ENCODE results near the gene GOLIM4. TPM values are rescaled to one million over a fixed set of nuclear protein-coding genes. Genes with fewer than 3 reads are reported as not detected.
"Not testable (repeated sequence)": the region's sequence is repeated elsewhere in the genome, so short reads cannot be mapped to it uniquely, and the experiment has no call there.

The GOLIM4 gene, protein sequence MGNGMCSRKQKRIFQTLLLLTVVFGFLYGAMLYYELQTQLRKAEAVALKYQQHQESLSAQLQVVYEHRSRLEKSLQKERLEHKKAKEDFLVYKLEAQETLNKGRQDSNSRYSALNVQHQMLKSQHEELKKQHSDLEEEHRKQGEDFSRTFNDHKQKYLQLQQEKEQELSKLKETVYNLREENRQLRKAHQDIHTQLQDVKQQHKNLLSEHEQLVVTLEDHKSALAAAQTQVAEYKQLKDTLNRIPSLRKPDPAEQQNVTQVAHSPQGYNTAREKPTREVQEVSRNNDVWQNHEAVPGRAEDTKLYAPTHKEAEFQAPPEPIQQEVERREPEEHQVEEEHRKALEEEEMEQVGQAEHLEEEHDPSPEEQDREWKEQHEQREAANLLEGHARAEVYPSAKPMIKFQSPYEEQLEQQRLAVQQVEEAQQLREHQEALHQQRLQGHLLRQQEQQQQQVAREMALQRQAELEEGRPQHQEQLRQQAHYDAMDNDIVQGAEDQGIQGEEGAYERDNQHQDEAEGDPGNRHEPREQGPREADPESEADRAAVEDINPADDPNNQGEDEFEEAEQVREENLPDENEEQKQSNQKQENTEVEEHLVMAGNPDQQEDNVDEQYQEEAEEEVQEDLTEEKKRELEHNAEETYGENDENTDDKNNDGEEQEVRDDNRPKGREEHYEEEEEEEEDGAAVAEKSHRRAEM
- 31.2 and 42.0 TPM in 2 replicates for total RNA-seq (2014; rRNA removed; shearing (Covaris generic))

GRCh38 chr3:168095611-168096209 lies at the start of gene GOLIM4:
Gene GOLIM4, minus strand, starts transcription at chr3:168095924. Its CDS starts 639 bp downstream, at chr3:168095285.
- DNase-seq (ENCODE audit: low spot score) = peak; percentile 99

DNA sequence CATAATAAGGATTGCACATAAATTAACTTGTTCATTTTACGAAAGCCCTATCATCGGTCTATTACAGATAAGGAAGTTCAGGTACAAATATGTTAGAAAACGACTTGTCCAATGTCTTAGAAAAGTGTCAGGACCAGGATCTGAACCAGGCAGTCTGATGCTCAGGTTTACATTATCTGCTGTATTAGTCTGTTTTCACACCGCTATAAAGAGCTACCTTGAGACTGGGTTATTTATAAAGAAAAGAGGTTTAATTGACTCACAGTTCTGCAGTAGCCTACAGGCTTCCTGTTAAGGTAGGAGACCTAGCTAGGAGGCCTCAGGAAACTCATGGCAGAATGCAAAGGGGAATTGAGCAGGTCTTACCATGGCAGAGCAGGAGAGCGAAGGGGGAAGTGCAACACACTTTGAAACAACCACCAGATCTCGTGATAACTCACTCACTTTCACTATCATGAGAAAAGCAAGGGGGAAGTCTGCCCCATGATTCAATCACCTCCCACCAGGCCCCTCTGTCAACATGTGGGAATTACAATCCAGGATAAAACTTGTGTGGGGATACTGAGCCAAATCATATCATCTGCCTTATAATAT lies 45.8 kb upstream of the GOLIM4 start:
- no peak for DNase-seq (ENCODE audit: low spot score)

DNA sequence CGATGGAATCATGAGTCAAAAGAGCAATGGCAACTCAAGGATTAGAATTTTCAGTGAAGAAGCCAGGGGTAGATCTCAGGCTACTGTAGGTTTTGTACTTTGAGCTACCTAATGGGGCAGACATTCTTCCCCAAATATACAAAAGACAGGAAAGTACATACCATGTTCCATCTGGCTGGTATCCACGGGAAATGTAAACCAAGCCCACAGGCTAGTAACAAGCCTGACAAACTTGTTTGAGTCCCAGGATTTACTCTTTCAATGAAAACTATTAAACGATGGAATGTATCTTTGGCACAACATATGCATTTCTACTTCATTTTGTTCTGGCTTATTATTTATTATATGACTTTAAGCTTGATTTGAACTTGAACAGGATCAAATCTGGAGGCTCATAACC lies 44.2 kb upstream of the GOLIM4 start:
- DNase-seq (ENCODE audit: low spot score) = no peak

DNA sequence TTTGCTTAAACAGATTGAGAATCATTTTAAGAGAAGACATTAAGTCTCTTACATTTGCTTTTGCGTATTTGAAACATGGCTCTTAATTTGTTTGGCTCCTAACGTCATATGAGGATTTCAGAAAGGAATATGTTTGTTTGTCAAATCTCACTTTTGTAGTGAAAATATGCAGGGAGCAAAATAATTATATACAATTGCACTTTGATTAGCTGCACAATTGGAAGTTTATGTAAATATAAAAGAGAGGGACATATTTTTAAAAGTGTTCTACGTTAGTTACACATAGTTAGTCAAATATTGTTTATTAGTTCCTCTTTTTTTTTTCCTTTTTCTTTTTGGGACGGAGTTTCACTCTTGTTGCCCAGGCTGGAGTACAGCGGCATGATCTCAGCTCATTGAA lies 42.7 kb upstream of the GOLIM4 start:
- DNase-seq (ENCODE audit: low spot score) = no peak

GRCh38 chr3:168134931-168135330 lies 39.2 kb upstream of the GOLIM4 start:
- DNase-seq (ENCODE audit: low spot score) = no peak

- DNase-seq (ENCODE audit: low spot score) = not testable (repeated sequence)
These were observed 34.5 kb upstream of the GOLIM4 start for GRCh38 chr3:168130250-168130649.

DNA sequence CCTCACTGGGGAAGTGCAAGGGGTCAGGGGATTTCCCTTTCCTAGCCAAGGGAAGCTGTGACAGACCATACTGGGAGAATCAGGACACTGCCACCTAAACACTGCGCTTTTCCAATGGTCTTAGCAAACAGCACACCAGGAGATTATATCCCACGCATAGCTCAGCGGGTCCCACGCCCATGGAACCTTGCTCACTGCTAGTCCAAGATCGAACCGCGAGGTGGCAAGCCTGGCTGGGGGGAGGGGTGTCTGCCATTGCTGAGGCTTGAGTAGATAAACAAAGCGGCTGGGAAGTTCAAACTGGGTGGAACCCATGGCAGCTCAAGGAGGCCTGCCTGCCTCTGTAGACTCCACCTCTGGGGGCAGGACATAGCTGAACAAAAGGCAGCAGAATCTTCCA lies 32.7 kb upstream of the GOLIM4 start:
- not testable (repeated sequence) for DNase-seq (ENCODE audit: low spot score)

DNA sequence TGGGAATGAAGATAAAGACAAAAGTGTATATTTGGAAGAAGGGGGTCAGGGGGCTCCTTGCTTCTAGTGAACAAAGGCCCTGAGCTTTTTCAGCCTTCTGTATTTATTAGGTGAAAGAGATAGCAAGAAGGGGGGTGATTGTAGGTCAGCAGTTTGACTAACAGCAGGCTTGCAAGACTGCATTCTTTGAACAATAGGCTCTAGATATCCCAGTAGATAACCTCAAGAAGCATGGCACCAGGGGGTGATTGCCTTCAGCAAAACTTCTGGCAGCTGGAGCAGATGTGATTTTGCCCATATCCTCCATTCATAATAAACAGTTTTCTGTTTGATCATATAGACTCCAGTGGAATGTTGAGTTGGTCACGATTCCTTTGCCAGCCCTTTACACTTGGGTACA lies 31.7 kb upstream of the GOLIM4 start:
- no peak for DNase-seq (ENCODE audit: low spot score)

DNA sequence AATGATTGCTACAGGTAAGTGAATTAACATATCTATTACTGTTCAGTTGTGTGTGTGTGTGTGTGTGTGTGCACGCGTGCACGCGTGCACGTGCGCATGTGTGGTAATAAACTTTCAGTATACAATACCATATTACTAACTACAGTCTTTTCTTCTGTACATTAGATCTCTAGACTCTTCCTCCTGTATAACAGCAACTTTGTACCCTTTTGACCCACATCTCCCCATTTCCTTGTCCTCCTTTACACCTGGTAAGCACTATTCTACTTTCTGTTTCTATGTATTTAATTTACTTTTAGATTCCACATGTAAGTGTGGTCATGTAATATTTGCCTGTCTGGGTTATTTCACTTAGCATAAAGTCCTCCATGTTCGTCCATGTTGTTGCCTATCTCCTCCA lies 29.1 kb upstream of the GOLIM4 start:
- no peak for DNase-seq (ENCODE audit: low spot score)

GRCh38 chr3:168124291-168124690 lies 28.6 kb upstream of the GOLIM4 start:
- DNase-seq (ENCODE audit: low spot score) = no peak

DNA sequence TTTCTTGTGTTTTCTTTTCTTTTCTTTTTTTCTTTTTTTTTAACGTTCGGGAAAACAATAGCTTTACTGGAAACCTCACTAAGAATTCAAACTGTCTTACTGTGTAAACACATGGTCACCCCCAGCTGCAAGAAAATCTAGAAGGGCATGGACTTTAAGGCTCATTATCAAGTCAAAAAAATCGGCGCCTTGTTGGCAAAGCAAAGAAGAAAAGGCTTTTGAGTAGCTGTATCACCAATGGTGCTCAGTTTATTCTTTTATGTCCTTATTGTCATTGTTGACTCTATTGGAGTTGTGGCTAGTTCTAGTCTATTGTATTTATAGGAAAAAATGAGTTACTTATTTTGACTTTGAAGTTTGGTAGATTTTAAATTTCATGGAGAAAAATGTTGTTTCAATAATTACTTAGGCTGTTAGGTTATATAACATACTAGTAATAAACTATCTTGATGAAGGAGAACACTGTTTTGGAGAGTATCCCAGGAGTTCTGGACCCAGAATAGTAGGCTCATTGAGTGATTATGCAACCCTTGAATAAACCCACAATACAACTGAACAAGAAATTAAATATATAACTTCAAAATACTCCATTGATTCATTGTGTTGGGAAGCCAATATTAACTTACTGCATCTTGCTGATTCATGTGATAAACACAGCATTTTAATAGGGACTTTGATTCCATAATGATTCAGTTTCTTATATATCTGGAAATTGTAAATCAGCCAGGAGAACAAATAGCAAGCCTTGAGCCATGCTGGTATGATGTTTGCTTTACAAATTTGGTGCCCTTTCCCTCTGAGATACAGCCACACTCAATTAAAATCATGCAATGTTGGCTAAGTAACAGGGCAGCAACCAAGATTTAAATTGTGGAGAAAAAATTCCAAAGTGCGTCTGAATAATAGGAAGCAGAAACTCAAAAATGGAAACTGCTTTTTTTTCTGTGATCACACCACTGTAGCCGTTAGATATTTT lies 27.8 kb upstream of the GOLIM4 start:
- DNase-seq (ENCODE audit: low spot score) = no peak

DNA sequence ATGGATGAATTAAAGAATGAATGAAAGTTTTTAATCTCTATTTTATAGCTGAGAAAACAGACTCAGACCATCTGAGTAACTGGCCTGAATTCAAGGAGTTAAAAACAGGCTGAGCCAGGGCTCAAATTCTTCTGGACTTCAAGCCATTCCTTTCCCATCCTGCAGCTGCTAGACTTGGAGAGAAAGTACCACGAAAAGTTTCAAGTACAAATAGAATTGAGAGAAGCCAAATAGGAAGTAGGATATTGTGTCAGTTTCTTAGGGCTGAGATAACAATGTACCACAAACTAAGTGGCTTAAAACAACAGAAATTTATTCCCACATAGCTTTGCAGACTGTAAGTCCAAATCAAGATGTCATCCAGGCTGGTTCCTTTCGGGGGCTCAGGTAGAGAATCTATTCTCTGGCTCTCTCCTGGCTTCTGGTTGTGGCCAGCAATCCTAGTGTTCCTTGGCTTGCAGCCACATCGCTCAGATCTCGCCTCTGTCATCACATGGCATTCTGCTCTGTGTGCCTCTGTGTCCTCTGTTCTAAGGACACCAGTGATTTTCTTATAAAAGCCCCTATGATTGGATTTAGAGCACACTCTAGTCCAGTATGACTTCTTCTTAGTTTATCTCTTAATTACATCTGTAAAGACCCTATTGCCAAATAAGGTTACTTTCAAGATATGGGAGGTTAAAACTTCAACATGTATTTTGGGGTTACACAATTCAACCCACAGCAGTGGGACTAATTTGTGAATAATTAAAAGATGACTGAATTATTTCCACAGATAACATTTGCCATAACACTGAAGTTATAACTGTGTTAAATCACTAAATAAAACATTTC lies 25.7 kb upstream of the GOLIM4 start:
- no peak for DNase-seq (ENCODE audit: low spot score)

DNA sequence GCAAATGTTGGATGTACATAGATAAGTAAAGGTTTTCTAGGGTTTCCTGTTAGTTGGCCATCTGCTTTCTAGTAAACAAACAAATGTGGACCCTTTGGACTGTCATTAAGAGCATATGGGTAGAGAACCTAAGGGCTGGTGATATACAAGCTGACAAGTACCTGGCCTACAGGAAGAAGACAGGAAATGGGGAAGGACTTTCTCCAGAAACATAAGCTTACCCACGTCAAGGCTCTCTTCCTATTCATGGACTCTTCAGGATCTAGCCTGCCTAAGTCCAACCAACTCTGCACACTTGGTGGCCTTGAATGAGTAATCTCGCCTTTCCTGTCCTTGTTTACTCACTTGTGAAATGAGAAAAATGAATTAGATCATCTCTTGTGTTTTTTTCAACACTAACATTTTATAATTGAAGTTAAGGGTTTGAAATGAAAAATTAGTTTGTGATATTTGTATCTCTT lies 22.2 kb upstream of the GOLIM4 start:
- peak; percentile 27 for DNase-seq (ENCODE audit: low spot score)

DNA sequence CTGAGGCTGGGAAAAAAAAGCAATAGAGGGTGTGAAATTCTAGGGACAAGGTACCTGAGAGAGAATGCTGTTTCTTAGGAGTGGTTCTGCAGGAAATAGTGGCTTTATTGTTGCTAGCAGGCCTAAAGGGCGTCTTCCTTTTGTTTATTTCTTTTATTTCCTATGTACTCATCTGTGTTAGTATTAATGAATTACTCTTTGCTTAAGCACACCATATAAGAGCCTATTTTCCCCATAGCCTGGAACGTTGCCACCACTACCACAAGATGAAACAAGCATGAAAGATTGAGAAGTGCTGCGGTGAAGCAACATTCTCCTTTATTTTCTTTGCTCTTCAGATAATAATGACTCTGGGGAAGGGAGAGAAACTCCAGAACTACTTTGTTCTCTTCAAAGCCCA lies 21.3 kb upstream of the GOLIM4 start:
- DNase-seq (ENCODE audit: low spot score) = peak; percentile 38

- no peak for DNase-seq (ENCODE audit: low spot score)
These were observed 20.6 kb upstream of the GOLIM4 start for GRCh38 chr3:168116279-168116678.

DNA sequence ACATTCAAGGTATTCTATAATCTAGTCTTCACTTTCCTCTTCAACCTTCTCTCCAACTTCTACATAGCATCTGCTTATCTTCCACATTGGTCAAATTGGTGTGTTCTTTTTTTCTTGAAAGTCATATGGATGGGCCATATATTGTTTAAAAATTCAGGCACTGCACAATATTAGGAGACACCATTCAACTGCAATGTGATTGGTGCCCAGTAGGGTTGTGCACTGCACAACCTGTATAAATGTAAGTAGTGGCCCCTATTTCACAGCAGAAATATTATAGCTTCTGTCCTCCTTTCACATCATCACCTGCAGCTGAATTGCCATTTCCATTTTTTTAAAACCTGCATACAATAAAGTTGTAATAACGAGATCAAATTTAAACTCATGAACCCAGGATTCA lies 18.1 kb upstream of the GOLIM4 start:
- DNase-seq (ENCODE audit: low spot score) = no peak

GRCh38 chr3:168112894-168113293 lies 17.2 kb upstream of the GOLIM4 start:
- DNase-seq (ENCODE audit: low spot score) = no peak

- no peak for DNase-seq (ENCODE audit: low spot score)
These were observed 8.6 kb upstream of the GOLIM4 start for GRCh38 chr3:168104361-168104760.

GRCh38 chr3:168102735-168103410 lies 7.1 kb upstream of the GOLIM4 start:
- DNase-seq (ENCODE audit: low spot score) = no peak

All from H4 (cell line).